ENCODE data around the gene ARHGAP42. TPM values are rescaled to one million over a fixed set of nuclear protein-coding genes. Genes with fewer than 3 reads are reported as not detected.
"Not testable (repeated sequence)": the region's sequence is repeated elsewhere in the genome, so short reads cannot be mapped to it uniquely, and the experiment has no call there.

ARHGAP42 gene
- total RNA-seq, 1 experiment from 2014 or later, result 11.5 TPM

GRCh38 chr11:100994966-100995365, 307.9 kb downstream of the ARHGAP42 start:
- in situ Hi-C loops (cut with HindIII; ENCODE audit: low pct_unique_long_range_greater_than_20kb, low sequenced_read_pairs), result no loop called here
- DNase-seq (ENCODE audit: low read depth), result no peak

GRCh38 chr11:100999756-101000155, 312.7 kb downstream of the ARHGAP42 start:
- DNase-seq (ENCODE audit: low read depth), result no peak
- in situ Hi-C loops (cut with HindIII; ENCODE audit: low pct_unique_long_range_greater_than_20kb, low sequenced_read_pairs), result no loop called here

GRCh38 chr11:101003468-101003867, 316.4 kb downstream of the ARHGAP42 start:
- in situ Hi-C loops (cut with HindIII; ENCODE audit: low pct_unique_long_range_greater_than_20kb, low sequenced_read_pairs), result no loop called here
- no peak for DNase-seq (ENCODE audit: low read depth)

- in situ Hi-C loops (cut with HindIII; ENCODE audit: low pct_unique_long_range_greater_than_20kb, low sequenced_read_pairs), result no loop called here
- DNase-seq (ENCODE audit: low read depth), result no peak
Observed at GRCh38 chr11:101008961-101009689, 322.0 kb downstream of the ARHGAP42 start.

GRCh38 chr11:101009690-101010055, 322.6 kb downstream of the ARHGAP42 start:
- DNase-seq (ENCODE audit: low read depth), result no peak
- in situ Hi-C loops (cut with HindIII; ENCODE audit: low pct_unique_long_range_greater_than_20kb, low sequenced_read_pairs), result no loop called here

- in situ Hi-C loops (cut with HindIII; ENCODE audit: low pct_unique_long_range_greater_than_20kb, low sequenced_read_pairs), result no loop called here
- no peak for DNase-seq (ENCODE audit: low read depth)
Observed at GRCh38 chr11:101010899-101011298, 323.8 kb downstream of the ARHGAP42 start.

- in situ Hi-C loops (cut with HindIII; ENCODE audit: low pct_unique_long_range_greater_than_20kb, low sequenced_read_pairs), result no loop called here
- no peak for DNase-seq (ENCODE audit: low read depth)
Observed at GRCh38 chr11:101011881-101012280, 324.8 kb downstream of the ARHGAP42 start.

GRCh38 chr11:101013702-101014101, 326.6 kb downstream of the ARHGAP42 start:
- DNase-seq (ENCODE audit: low read depth); in situ Hi-C loops (cut with HindIII; ENCODE audit: low pct_unique_long_range_greater_than_20kb, low sequenced_read_pairs): not testable (repeated sequence)

- in situ Hi-C loops (cut with HindIII; ENCODE audit: low pct_unique_long_range_greater_than_20kb, low sequenced_read_pairs), result no loop called here
- DNase-seq (ENCODE audit: low read depth), result no peak
Observed at GRCh38 chr11:101014600-101015285, 327.7 kb downstream of the ARHGAP42 start.

- no peak for DNase-seq (ENCODE audit: low read depth)
- in situ Hi-C loops (cut with HindIII; ENCODE audit: low pct_unique_long_range_greater_than_20kb, low sequenced_read_pairs), result no loop called here
Observed at GRCh38 chr11:101019870-101020269, 332.8 kb downstream of the ARHGAP42 start.

- DNase-seq (ENCODE audit: low read depth), result no peak
- in situ Hi-C loops (cut with HindIII; ENCODE audit: low pct_unique_long_range_greater_than_20kb, low sequenced_read_pairs), result no loop called here
Observed at GRCh38 chr11:101022256-101022655, 335.2 kb downstream of the ARHGAP42 start.

- DNase-seq (ENCODE audit: low read depth), result no peak
- in situ Hi-C loops (cut with HindIII; ENCODE audit: low pct_unique_long_range_greater_than_20kb, low sequenced_read_pairs), result no loop called here
Observed at GRCh38 chr11:101028644-101029043, 341.6 kb downstream of the ARHGAP42 start.

- no peak for DNase-seq (ENCODE audit: low read depth)
- in situ Hi-C loops (cut with HindIII; ENCODE audit: low pct_unique_long_range_greater_than_20kb, low sequenced_read_pairs), result no loop called here
Observed at GRCh38 chr11:101030015-101030414, 342.9 kb downstream of the ARHGAP42 start.

- in situ Hi-C loops (cut with HindIII; ENCODE audit: low pct_unique_long_range_greater_than_20kb, low sequenced_read_pairs), result no loop called here
- no peak for DNase-seq (ENCODE audit: low read depth)
Observed at GRCh38 chr11:101030692-101031091, 343.6 kb downstream of the ARHGAP42 start.

GRCh38 chr11:101031713-101032112, 344.6 kb downstream of the ARHGAP42 start:
- in situ Hi-C loops (cut with HindIII; ENCODE audit: low pct_unique_long_range_greater_than_20kb, low sequenced_read_pairs), result no loop called here
- DNase-seq (ENCODE audit: low read depth), result no peak

- in situ Hi-C loops (cut with HindIII; ENCODE audit: low pct_unique_long_range_greater_than_20kb, low sequenced_read_pairs), result no loop called here
- no peak for DNase-seq (ENCODE audit: low read depth)
Observed at GRCh38 chr11:101032991-101033390, 345.9 kb downstream of the ARHGAP42 start.

GRCh38 chr11:101034076-101034475, 347.0 kb downstream of the ARHGAP42 start:
- in situ Hi-C loops (cut with HindIII; ENCODE audit: low pct_unique_long_range_greater_than_20kb, low sequenced_read_pairs), result no loop called here

GRCh38 chr11:101035872-101036271, 348.8 kb downstream of the ARHGAP42 start:
- in situ Hi-C loops (cut with HindIII; ENCODE audit: low pct_unique_long_range_greater_than_20kb, low sequenced_read_pairs), result no loop called here
- no peak for DNase-seq (ENCODE audit: low read depth)

More at GRCh38 chr11:101034076-101034475, 347.0 kb downstream of the ARHGAP42 start:
- DNase-seq (ENCODE audit: low read depth), result no peak
